H9 (cell line): ENCODE results near the gene APPL2. TPM values are rescaled to one million over a fixed set of nuclear protein-coding genes. Genes with fewer than 3 reads are reported as not detected.

Experiments
- DNase-seq: peaks from one replicate; pipeline ENCODE4 v3.0.0-alpha.2; 2017
- H2AFZ ChIP-seq: one replicate; pipeline ENCODE4 v1.6.1; 2013; ENCODE audit warnings: mild to moderate bottlenecking, low read length, control low read depth, moderate library complexity
- H2AK5ac ChIP-seq: 2 replicates; pipeline ENCODE4 v1.6.1; 2013; ENCODE audit warnings: low read length, control low read depth, mixed read lengths; ENCODE audit not compliant: insufficient read length
- H2BK120ac ChIP-seq: one replicate; pipeline ENCODE4 v1.6.1; 2013; ENCODE audit warnings: low read depth, mild to moderate bottlenecking, low read length, control low read depth, inconsistent platforms; ENCODE audit not compliant: poor library complexity, severe bottlenecking
- H2BK12ac ChIP-seq: 2 replicates; pipeline ENCODE4 v1.6.1; 2013; ENCODE audit warnings: low read length, control low read depth, mixed read lengths, low read depth; ENCODE audit not compliant: insufficient read length
- H2BK15ac ChIP-seq: 2 replicates; pipeline ENCODE4 v1.6.1; 2013; ENCODE audit warnings: low read depth, low read length, control low read depth
- H2BK20ac ChIP-seq: one replicate; pipeline ENCODE4 v1.6.1; 2013; ENCODE audit warnings: low read depth, mild to moderate bottlenecking, low read length, control low read depth, inconsistent platforms; ENCODE audit not compliant: poor library complexity, severe bottlenecking
- H2BK5ac ChIP-seq: 2 replicates; pipeline ENCODE4 v1.6.1; 2013; ENCODE audit warnings: low read length, control low read depth, mixed read lengths; ENCODE audit not compliant: insufficient read length
- H3K14ac ChIP-seq: 2 replicates; pipeline ENCODE4 v1.6.1; 2013; ENCODE audit warnings: low read length, control low read depth; ENCODE audit not compliant: insufficient read depth
- H3K18ac ChIP-seq: 2 replicates; pipeline ENCODE4 v1.6.1; 2013; ENCODE audit warnings: low read depth, mild to moderate bottlenecking, mixed read lengths, low read length, control low read depth; ENCODE audit not compliant: insufficient read length
- H3K23ac ChIP-seq: 2 replicates; pipeline ENCODE4 v1.6.1; 2013; ENCODE audit warnings: low read length, control low read depth, mixed read lengths, low read depth; ENCODE audit not compliant: insufficient read length
- H3K23me2 ChIP-seq: 2 replicates; pipeline ENCODE4 v1.6.1; 2013; ENCODE audit warnings: low read depth, mild to moderate bottlenecking, mixed read lengths, low read length, control low read depth; ENCODE audit not compliant: insufficient read length, poor library complexity, severe bottlenecking
- H3K27ac ChIP-seq: 2 replicates; pipeline ENCODE4 v1.5.1; 2013; ENCODE audit warnings: low read length, control low read depth, mixed read lengths, low read depth; ENCODE audit not compliant: insufficient read length
- H3K27me3 ChIP-seq: 2 replicates; pipeline ENCODE4 v1.6.1; 2013; ENCODE audit warnings: low read length, control low read depth, inconsistent platforms; ENCODE audit not compliant: insufficient read depth
- H3K4ac ChIP-seq: 2 replicates; pipeline ENCODE4 v1.6.1; 2013; ENCODE audit warnings: low read depth, mild to moderate bottlenecking, control low read depth, inconsistent platforms, low read length, moderate library complexity
- H3K4me1 ChIP-seq: 2 replicates; pipeline ENCODE4 v1.6.1; 2013; ENCODE audit warnings: low read length, control low read depth, inconsistent platforms; ENCODE audit not compliant: insufficient read depth
- H3K4me2 ChIP-seq: 2 replicates; pipeline ENCODE4 v1.6.1; 2013; ENCODE audit warnings: low read length, control low read depth, mixed read lengths; ENCODE audit not compliant: insufficient read length, insufficient read depth
- H3K56ac ChIP-seq: 2 replicates; pipeline ENCODE4 v1.6.1; 2013; ENCODE audit warnings: low read depth, mild to moderate bottlenecking, mixed read lengths, low read length, control low read depth; ENCODE audit not compliant: insufficient read length
- H3K79me1 ChIP-seq: 2 replicates; pipeline ENCODE4 v1.6.1; 2013; ENCODE audit warnings: low read depth, mild to moderate bottlenecking, moderate library complexity, low read length, control low read depth, inconsistent platforms; ENCODE audit not compliant: insufficient read depth, poor library complexity, severe bottlenecking
- H3K79me2 ChIP-seq: 2 replicates; pipeline ENCODE4 v1.6.1; 2013; ENCODE audit warnings: low read length, control low read depth, inconsistent platforms; ENCODE audit not compliant: insufficient read depth
- H3K9ac ChIP-seq: 2 replicates; pipeline ENCODE4 v1.6.1; 2013; ENCODE audit warnings: low read length, control low read depth, mixed read lengths; ENCODE audit not compliant: insufficient read length; ENCODE audit errors: extremely low read depth
- H3K9me3 ChIP-seq: one replicate; pipeline ENCODE4 v1.6.1; 2013; ENCODE audit warnings: low read depth, low read length, inconsistent platforms; ENCODE audit not compliant: control insufficient read depth
- H3T11ph ChIP-seq: one replicate; pipeline ENCODE4 v1.6.1; 2013; ENCODE audit warnings: mild to moderate bottlenecking, low read length, control low read depth, inconsistent platforms
- H4K20me1 ChIP-seq: one replicate; pipeline ENCODE4 v1.6.1; 2013; ENCODE audit not compliant: control insufficient read depth, insufficient read length, insufficient read depth
- H4K5ac ChIP-seq: 2 replicates; pipeline ENCODE4 v1.6.1; 2013; ENCODE audit warnings: low read depth, mild to moderate bottlenecking, mixed read lengths, low read length, control low read depth; ENCODE audit not compliant: insufficient read length
- H4K8ac ChIP-seq: replicated peaks from 2 replicates; pipeline ENCODE4 v1.6.1; 2013; ENCODE audit warnings: low read length, control low read depth, mixed read lengths, low read depth; ENCODE audit not compliant: insufficient read length
- H4K91ac ChIP-seq: 2 replicates; pipeline ENCODE4 v1.6.1; 2013; ENCODE audit warnings: low read depth, mild to moderate bottlenecking, moderate library complexity, mixed read lengths, low read length, control low read depth; ENCODE audit not compliant: insufficient read length
- H3K27ac Mint-ChIP-seq, 3 experiments: 2 replicates in 2 of 3; 3 replicates in 1 of 3; pipeline ENCODE4 v1.8.0; 2020 to 2021; ENCODE audit warnings: mixed read lengths in 3 of 3, mild to moderate bottlenecking in 1 of 3, moderate library complexity in 1 of 3
- H3K27me3 Mint-ChIP-seq: 2 replicates; pipeline ENCODE4 v1.8.0; 2021; ENCODE audit warnings: low read depth, mild to moderate bottlenecking, moderate library complexity, mixed read lengths
- H3K36me3 Mint-ChIP-seq, 3 experiments: 2 replicates in 2 of 3; 3 replicates in 1 of 3; pipeline ENCODE4 v1.8.0; 2020 to 2021; ENCODE audit warnings: low read depth in 3 of 3, mixed read lengths in 3 of 3; ENCODE audit not compliant: insufficient read depth in 1 of 3
- H3K4me1 Mint-ChIP-seq, 2 experiments: 2 replicates each; pipeline ENCODE4 v1.8.0; 2020; ENCODE audit warnings: mixed read lengths in 2 of 2
- H3K4me3 Mint-ChIP-seq, 2 experiments: 2 replicates in 1 of 2; 3 replicates in 1 of 2; pipeline ENCODE4 v1.8.0; 2020 to 2021; ENCODE audit warnings: mild to moderate bottlenecking in 2 of 2, mixed read lengths in 2 of 2, moderate library complexity in 1 of 2
- H3K9me3 Mint-ChIP-seq, 2 experiments: 2 replicates in 1 of 2; 3 replicates in 1 of 2; pipeline ENCODE4 v1.8.0; 2020; ENCODE audit warnings: mild to moderate bottlenecking in 2 of 2, mixed read lengths in 2 of 2, moderate library complexity in 1 of 2
- CTCF ChIP-seq: fragments of 200-600 bp; sonication (generic); conservative IDR thresholded peaks from 3 replicates; pipeline ENCODE4 v1.8.0; 2021; ENCODE audit warnings: antibody characterized with exemption, mild to moderate bottlenecking
- WGBS: extraction: QIAGEN DNeasy Blood & Tissue Kit; methylation state at CpG from one replicate; pipeline ENCODE4 v1.1.7; 2013; ENCODE audit warnings: missing lambda C conversion rate, low lambda C conversion rate, mixed read lengths; ENCODE audit not compliant: insufficient read length; ENCODE audit errors: extremely low coverage; 5-methylcytosine and 5-hydroxymethylcytosine counted together
- total RNA-seq: library from RNA; stranded (reverse); gene quantifications from 2 replicates; pipeline ENCODE4 v1.2.1, GENCODE V29; 2021

The APPL2 gene
- total RNA-seq, 1 experiment from 2014 or later: 18.5 TPM

DNA sequence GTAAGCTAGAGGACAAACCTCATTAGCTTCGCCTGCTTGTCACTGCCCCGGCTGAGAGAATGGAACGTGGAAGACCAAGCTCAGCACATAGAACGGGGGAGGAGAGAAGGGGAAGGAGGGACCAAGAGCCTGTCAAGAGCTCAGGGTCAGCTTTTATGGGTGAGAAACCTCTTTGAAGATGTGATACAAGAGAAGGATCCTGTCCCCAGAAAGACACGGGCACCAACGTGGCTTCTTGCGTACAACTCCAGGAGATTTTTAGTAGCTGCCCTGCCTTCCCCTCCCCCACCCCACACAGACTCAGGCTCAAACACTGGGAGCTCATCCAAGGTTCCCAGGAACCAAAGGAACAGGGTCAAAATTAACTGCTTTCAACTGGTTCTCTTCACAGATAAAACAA is 34.7 kb downstream of the APPL2 start:
- Histone ChIP-seq H3K4me1 (no peaks in the 10 kb centered on the region), H3K79me2 (no peaks in the 10 kb centered on the region), H3K56ac (no peak overlapping the region), H4K20me1 (no peaks in the 10 kb centered on the region), H3K27ac (no peak overlapping the region), H4K8ac (no peak overlapping the region), H2BK120ac (no peak overlapping the region), H3K9ac (no peak overlapping the region), H3K9me3 (no peaks in the 10 kb centered on the region), H2BK20ac (no peak overlapping the region), H2BK15ac (no peak overlapping the region), H2AFZ (no peak overlapping the region), H3K14ac (no peak overlapping the region), H2BK5ac (no peak overlapping the region), H3T11ph (no peak overlapping the region), H4K91ac (no peak overlapping the region), H2AK5ac (no peak overlapping the region), H3K79me1 (no peaks in the 10 kb centered on the region), H2BK12ac (no peak overlapping the region), H3K23ac (no peak overlapping the region), H3K4me2 (no peak overlapping the region), H3K23me2 (no peaks in the 10 kb centered on the region), H3K4ac (no peak overlapping the region), H4K5ac (no peak overlapping the region), H3K18ac (no peak overlapping the region), H3K27me3 (no peaks in the 10 kb centered on the region; the same call in 1 of the 2 replicates)
- H3K9me3 Mint-ChIP-seq: no peaks in the 10 kb centered on the region
- no peaks in the 10 kb centered on the region for H3K27me3 Mint-ChIP-seq
- H3K27ac Mint-ChIP-seq: no peak overlapping the region
- no CpG with 5 or more reads among the region's 7 CpGs for WGBS
- peaks cover 9 to 35% (median 33%) of the 10 kb centered on the region in 3 experiments; a peak in 6 of 7 replicates for H3K36me3 Mint-ChIP-seq
- peaks cover 0 to 5% of the 10 kb centered on the region in 2 experiments; a peak in 1 of 4 replicates for H3K4me1 Mint-ChIP-seq
- no peak for TF ChIP-seq CTCF
- H3K4me3 Mint-ChIP-seq: no peak overlapping the region
- no peak for DNase-seq
